HCT116 (cell line): ENCODE measurements around the gene LY86.

Experiments used
- CEBPB ChIP-seq: IDR thresholded peaks from 2 replicates; pipeline ENCODE4 v1.6.1; 2012; ENCODE audit warnings: low read depth
- EZH2 ChIP-seq: fragments of 200-600 bp; sonication (generic); IDR thresholded peaks from 2 replicates; pipeline ENCODE4 v1.6.1; 2017; ENCODE audit warnings: antibody characterized with exemption, mixed run types
- EZH2phosphoT487 ChIP-seq: fragments of 200-600 bp; IDR thresholded peaks from 2 replicates; pipeline ENCODE4 v1.6.1; 2018; ENCODE audit warnings: antibody characterized with exemption, borderline replicate concordance
- POLR2AphosphoS5 ChIP-seq: IDR thresholded peaks from 2 replicates; pipeline ENCODE4 v1.6.1; 2011; ENCODE audit warnings: mild to moderate bottlenecking, low read depth, low read length, moderate library complexity
- SP1 ChIP-seq: IDR thresholded peaks from 2 replicates; pipeline ENCODE4 v1.6.1; 2012; ENCODE audit warnings: low read depth
- TF ChIP-seq, protein P1 (sequence below): IDR thresholded peaks from 2 replicates; pipeline ENCODE4 v1.6.1; 2012
- TF ChIP-seq, protein P2 (sequence below), 3 experiments: fragments of 200-600 bp in 1 of 3; sonication (generic) in 1 of 3; IDR thresholded peaks in 2 of 3; conservative IDR thresholded peaks in 1 of 3; 2 replicates each; pipeline ENCODE4 v1.5.1; 2012 to 2017; ENCODE audit warnings: low read depth in 2 of 3, low read length in 2 of 3, antibody characterized with exemption in 1 of 3, borderline replicate concordance in 1 of 3, control low read depth in 1 of 3, mild to moderate bottlenecking in 1 of 3, mixed read lengths in 1 of 3, mixed run types in 1 of 3, moderate library complexity in 1 of 3; ENCODE audit not compliant: insufficient read depth in 1 of 3

- TF ChIP-seq EZH2 = no peak
- TF ChIP-seq CEBPB = no peak
- no peak for TF ChIP-seq EZH2phosphoT487
- TF ChIP-seq, protein P1, sequence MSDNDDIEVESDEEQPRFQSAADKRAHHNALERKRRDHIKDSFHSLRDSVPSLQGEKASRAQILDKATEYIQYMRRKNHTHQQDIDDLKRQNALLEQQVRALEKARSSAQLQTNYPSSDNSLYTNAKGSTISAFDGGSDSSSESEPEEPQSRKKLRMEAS = no peak
- TF ChIP-seq, protein P2, sequence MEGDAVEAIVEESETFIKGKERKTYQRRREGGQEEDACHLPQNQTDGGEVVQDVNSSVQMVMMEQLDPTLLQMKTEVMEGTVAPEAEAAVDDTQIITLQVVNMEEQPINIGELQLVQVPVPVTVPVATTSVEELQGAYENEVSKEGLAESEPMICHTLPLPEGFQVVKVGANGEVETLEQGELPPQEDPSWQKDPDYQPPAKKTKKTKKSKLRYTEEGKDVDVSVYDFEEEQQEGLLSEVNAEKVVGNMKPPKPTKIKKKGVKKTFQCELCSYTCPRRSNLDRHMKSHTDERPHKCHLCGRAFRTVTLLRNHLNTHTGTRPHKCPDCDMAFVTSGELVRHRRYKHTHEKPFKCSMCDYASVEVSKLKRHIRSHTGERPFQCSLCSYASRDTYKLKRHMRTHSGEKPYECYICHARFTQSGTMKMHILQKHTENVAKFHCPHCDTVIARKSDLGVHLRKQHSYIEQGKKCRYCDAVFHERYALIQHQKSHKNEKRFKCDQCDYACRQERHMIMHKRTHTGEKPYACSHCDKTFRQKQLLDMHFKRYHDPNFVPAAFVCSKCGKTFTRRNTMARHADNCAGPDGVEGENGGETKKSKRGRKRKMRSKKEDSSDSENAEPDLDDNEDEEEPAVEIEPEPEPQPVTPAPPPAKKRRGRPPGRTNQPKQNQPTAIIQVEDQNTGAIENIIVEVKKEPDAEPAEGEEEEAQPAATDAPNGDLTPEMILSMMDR (IDR thresholded peaks at IDR 0.05 in 2 of 3, conservative IDR thresholded peaks at IDR 0.05 in 1 of 3; ENCODE audit: borderline replicate concordance in 1 of 3, insufficient read depth in 1 of 3, low read depth in 2 of 3, low read length in 2 of 3) = no peak
- no peak for TF ChIP-seq SP1
- no peak for TF ChIP-seq POLR2AphosphoS5
Measured at GRCh38 chr6:6610031-6610591, 21.6 kb downstream of the LY86 start.
